Mesenchymal stem cell (in vitro differentiated cells and primary cell): ENCODE measurements around the gene MSI2.

Experiments
- DNase-seq: peaks from one replicate; pipeline ENCODE4 v3.0.0-alpha.2; 2013
- H2AFZ ChIP-seq: one replicate; pipeline ENCODE4 v1.6.1; 2013; ENCODE audit warnings: low read depth, mild to moderate bottlenecking, control low read depth, inconsistent platforms, low read length, moderate library complexity
- H2AK5ac ChIP-seq: 2 replicates; pipeline ENCODE4 v1.6.1; 2013; ENCODE audit warnings: low read length, moderate library complexity, mild to moderate bottlenecking, inconsistent platforms; ENCODE audit not compliant: severe bottlenecking
- H2BK120ac ChIP-seq: one replicate; pipeline ENCODE4 v1.6.1; 2013; ENCODE audit warnings: low read depth, mild to moderate bottlenecking, inconsistent platforms, low read length, moderate library complexity
- H2BK12ac ChIP-seq, 2 experiments: one replicate each; pipeline ENCODE4 v1.6.1; 2013; ENCODE audit warnings: inconsistent platforms in 2 of 2, low read length in 2 of 2, mild to moderate bottlenecking in 2 of 2, moderate library complexity in 2 of 2, control low read depth in 1 of 2
- H2BK15ac ChIP-seq: one replicate; pipeline ENCODE4 v1.6.1; 2013; ENCODE audit warnings: mild to moderate bottlenecking, low read depth, inconsistent platforms; ENCODE audit not compliant: poor library complexity, severe bottlenecking
- H2BK5ac ChIP-seq: 2 replicates; pipeline ENCODE4 v1.6.1; 2013; ENCODE audit warnings: low read depth, mild to moderate bottlenecking, low read length, control low read depth, inconsistent platforms; ENCODE audit not compliant: poor library complexity, severe bottlenecking
- H3K14ac ChIP-seq, 2 experiments: one replicate each; pipeline ENCODE4 v1.6.1; 2013; ENCODE audit warnings: inconsistent platforms in 2 of 2, low read length in 2 of 2, control low read depth in 1 of 2, mild to moderate bottlenecking in 1 of 2, moderate library complexity in 1 of 2
- H3K18ac ChIP-seq, 2 experiments: one replicate each; pipeline ENCODE4 v1.6.1; 2013; ENCODE audit warnings: inconsistent platforms in 2 of 2, low read length in 2 of 2, control low read depth in 1 of 2, low read depth in 1 of 2, mild to moderate bottlenecking in 1 of 2
- H3K23ac ChIP-seq, 2 experiments: one replicate each; pipeline ENCODE4 v1.6.1; 2013; ENCODE audit warnings: inconsistent platforms in 2 of 2, low read length in 2 of 2, mild to moderate bottlenecking in 2 of 2, moderate library complexity in 2 of 2, control low read depth in 1 of 2
- H3K27ac ChIP-seq: 2 replicates; pipeline ENCODE4 v1.5.1; 2013; ENCODE audit warnings: mild to moderate bottlenecking, moderate library complexity, low read length, control low read depth, inconsistent platforms; ENCODE audit not compliant: poor library complexity, severe bottlenecking
- H3K27me3 ChIP-seq, 2 experiments: 2 replicates each; pipeline versions ENCODE4 v1.6.1 to v1.7.0; 2013; ENCODE audit warnings: low read length in 2 of 2, mild to moderate bottlenecking in 2 of 2, moderate library complexity in 2 of 2, control low read depth in 1 of 2, inconsistent platforms in 1 of 2; ENCODE audit not compliant: control insufficient read depth in 1 of 2, insufficient read depth in 1 of 2
- H3K36me3 ChIP-seq, 2 experiments: 2 replicates each; pipeline versions ENCODE4 v1.6.1 to v1.7.0; 2013; ENCODE audit warnings: low read length in 2 of 2, control low read depth in 1 of 2, inconsistent platforms in 1 of 2, low read depth in 1 of 2, mild to moderate bottlenecking in 1 of 2; ENCODE audit not compliant: insufficient read depth in 2 of 2, control insufficient read depth in 1 of 2
- H3K4ac ChIP-seq, 2 experiments: one replicate each; pipeline ENCODE4 v1.6.1; 2013; ENCODE audit warnings: inconsistent platforms in 2 of 2, low read length in 2 of 2, mild to moderate bottlenecking in 2 of 2, moderate library complexity in 2 of 2, control low read depth in 1 of 2, low read depth in 1 of 2
- H3K4me1 ChIP-seq: 2 replicates; pipeline ENCODE4 v1.6.1; 2013; ENCODE audit warnings: low read depth, low read length, control low read depth; ENCODE audit not compliant: control insufficient read depth, insufficient read depth
- H3K4me2 ChIP-seq: 2 replicates; pipeline ENCODE4 v1.6.1; 2013; ENCODE audit warnings: low read length, mild to moderate bottlenecking, inconsistent platforms; ENCODE audit not compliant: poor library complexity, severe bottlenecking
- H3K4me3 ChIP-seq, 2 experiments: 2 replicates each; pipeline versions ENCODE4 v1.5.1 to v1.7.0; 2013; ENCODE audit warnings: low read length in 2 of 2, mild to moderate bottlenecking in 2 of 2, control low read depth in 1 of 2, low read depth in 1 of 2; ENCODE audit not compliant: insufficient read depth in 1 of 2
- H3K79me1 ChIP-seq: replicated peaks from 2 replicates; pipeline ENCODE4 v1.6.1; 2013; ENCODE audit warnings: mild to moderate bottlenecking, control low read depth, low read length, inconsistent platforms; ENCODE audit not compliant: poor library complexity, severe bottlenecking
- H3K9ac ChIP-seq: 2 replicates; pipeline ENCODE4 v1.7.0; 2013; ENCODE audit warnings: mild to moderate bottlenecking, low read length, moderate library complexity
- H3K9me3 ChIP-seq: 2 replicates; pipeline ENCODE4 v1.7.0; 2013; ENCODE audit warnings: mild to moderate bottlenecking, low read length; ENCODE audit not compliant: control insufficient read depth
- H4K8ac ChIP-seq: one replicate; pipeline ENCODE4 v1.6.1; 2013; ENCODE audit warnings: inconsistent platforms, mild to moderate bottlenecking, low read length, moderate library complexity
- H4K91ac ChIP-seq: one replicate; pipeline ENCODE4 v1.6.1; 2013; ENCODE audit warnings: mild to moderate bottlenecking, low read length, inconsistent platforms
- WGBS: methylation state at CpG from one replicate; pipeline ENCODE4 v1.1.7; 2013; ENCODE audit warnings: mixed read lengths; 5-methylcytosine and 5-hydroxymethylcytosine counted together

The MSI2 gene

DNA sequence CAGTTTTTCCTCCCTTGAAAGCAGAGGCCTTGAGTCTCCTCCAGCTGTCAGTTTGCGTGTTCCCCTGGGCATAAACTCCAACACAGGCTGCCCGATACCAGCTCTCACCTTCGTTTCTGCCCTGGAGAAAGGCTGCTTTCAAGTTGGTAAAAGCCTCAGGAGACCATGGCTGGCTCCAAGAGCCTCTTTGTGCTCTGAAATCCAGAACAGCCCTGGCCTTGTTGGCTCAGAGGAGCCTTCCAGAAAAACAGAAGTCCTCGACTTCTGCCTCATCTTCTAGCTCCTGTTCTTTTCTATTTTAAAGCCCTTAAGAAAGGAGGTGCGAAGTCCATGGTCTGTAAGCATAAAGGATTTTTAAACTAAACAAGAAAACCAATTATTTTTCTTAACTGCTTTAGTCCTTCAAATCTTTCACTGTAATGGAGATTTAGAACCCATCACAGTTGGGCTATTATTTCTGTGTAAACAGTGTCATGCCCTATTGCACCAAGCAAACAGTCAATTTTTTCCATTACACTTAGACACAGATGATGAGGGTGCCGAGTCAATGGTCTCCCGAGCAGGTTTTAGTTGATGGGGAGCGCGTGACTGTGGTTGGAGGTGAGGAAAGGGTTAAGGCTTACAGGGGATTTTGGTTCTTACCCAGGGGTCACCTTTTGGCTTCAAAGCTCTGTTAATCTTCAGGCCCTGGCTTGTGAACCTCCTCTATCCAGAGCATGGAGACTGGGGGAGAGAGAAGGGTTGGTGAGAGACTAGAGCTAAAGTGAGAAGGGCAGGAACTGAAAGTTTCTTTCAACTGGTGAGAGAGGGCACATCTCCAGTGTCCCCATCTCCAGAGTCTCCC, 212.8 kb downstream of the MSI2 start:
- no peak overlapping the region for H4K8ac ChIP-seq
- H3K27ac ChIP-seq: no peak overlapping the region
- no peak overlapping the region for H2BK120ac ChIP-seq
- peak; percentile 59 for DNase-seq
- H3K4ac ChIP-seq: peak overlapping the region in 1 of 2 experiments; percentile 47
- H3K9me3 ChIP-seq: no peaks in the 10 kb centered on the region
- no peak overlapping the region for H3K9ac ChIP-seq
- H3K14ac ChIP-seq: no peak overlapping the region
- H3K79me1 ChIP-seq: peaks cover 36% of the 10 kb centered on the region
- peaks cover 13% of the 10 kb centered on the region for H3K4me1 ChIP-seq
- no peak overlapping the region for H3K23ac ChIP-seq
- H3K4me3 ChIP-seq: no peak overlapping the region
- peaks cover 0 to 2% of the 10 kb centered on the region in 2 experiments for H3K36me3 ChIP-seq
- H2BK15ac ChIP-seq: no peak overlapping the region
- no peak overlapping the region for H2AK5ac ChIP-seq
- no peak overlapping the region for H2BK12ac ChIP-seq
- peaks cover 0 to 50% of the 10 kb centered on the region in 2 experiments for H3K27me3 ChIP-seq
- WGBS: 83% methylated on average over 8 of the region's 9 CpGs
- no peak overlapping the region for H4K91ac ChIP-seq
- peak overlapping the region in 1 of 2 experiments; percentile 45 for H3K18ac ChIP-seq
- H3K4me2 ChIP-seq: no peak overlapping the region
- H2AFZ ChIP-seq: no peak overlapping the region
- H2BK5ac ChIP-seq: no peak overlapping the region

DNA sequence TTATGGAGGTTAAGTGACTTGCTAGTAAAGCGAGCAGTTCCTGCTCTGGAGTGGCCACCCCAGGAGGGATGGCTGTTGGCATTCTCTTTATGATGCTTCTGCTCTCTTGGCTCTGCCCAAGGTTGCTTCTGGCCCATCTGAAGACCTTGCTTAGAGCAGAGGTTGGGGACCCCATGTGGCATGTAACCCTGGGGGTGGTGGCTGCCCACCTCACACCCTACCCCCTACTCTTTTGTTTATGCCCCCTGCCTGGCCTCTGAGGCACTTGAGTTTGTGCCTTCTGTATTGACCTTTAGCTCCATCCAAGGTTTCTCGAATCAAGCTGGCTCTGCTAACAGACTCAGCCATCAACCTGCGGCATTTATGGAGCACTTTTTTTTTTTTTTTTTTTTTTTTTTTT, 214.6 kb downstream of the MSI2 start:
- no peak overlapping the region for H4K8ac ChIP-seq
- no peak overlapping the region for H3K9ac ChIP-seq
- H3K23ac ChIP-seq: no peak overlapping the region
- peaks cover 18% of the 10 kb centered on the region for H3K4me1 ChIP-seq
- no peak overlapping the region for H3K4me2 ChIP-seq
- no peak overlapping the region for H2AFZ ChIP-seq
- H2BK120ac ChIP-seq: no peak overlapping the region
- no peak overlapping the region for H2BK5ac ChIP-seq
- H2BK15ac ChIP-seq: no peak overlapping the region
- peak overlapping the region; percentile 14 to 71 for H2BK12ac ChIP-seq
- no peak overlapping the region for H3K14ac ChIP-seq
- DNase-seq: no peak
- H3K4ac ChIP-seq: no peak overlapping the region
- H3K79me1 ChIP-seq: peaks cover 37% of the 10 kb centered on the region
- H3K4me3 ChIP-seq: no peak overlapping the region
- no peak overlapping the region for H2AK5ac ChIP-seq
- H3K9me3 ChIP-seq: no peaks in the 10 kb centered on the region
- WGBS: 91% methylated on average over 3 of the region's 3 CpGs
- no peak overlapping the region for H3K18ac ChIP-seq
- no peaks in the 10 kb centered on the region for H3K36me3 ChIP-seq
- H3K27me3 ChIP-seq: peaks cover 0 to 66% of the 10 kb centered on the region in 2 experiments
- H4K91ac ChIP-seq: no peak overlapping the region
- H3K27ac ChIP-seq: no peak overlapping the region

DNA sequence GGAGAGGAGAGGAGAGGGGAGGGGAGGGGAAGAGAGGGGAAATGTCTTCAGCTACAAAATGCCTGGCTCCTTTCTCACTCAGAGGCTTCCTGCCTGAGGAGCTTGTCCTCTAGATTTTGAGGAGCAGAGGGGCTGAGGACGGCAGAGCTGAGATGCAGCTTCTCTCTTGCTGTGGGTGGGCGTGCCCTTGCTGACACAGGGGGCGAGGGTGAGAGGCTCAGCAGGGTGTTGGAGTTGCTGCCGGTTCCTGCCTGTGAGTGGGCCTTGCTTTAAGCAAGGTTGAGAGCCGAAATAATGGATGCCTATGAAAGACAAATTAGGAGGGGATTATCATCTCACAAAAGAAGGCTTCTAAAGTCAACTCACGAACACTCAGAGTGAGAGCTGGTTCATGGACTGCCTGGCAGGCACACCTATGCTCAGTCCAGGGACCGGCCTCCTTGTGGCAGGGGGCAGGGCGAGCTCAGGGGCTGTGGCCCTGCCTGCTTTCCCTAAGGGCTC, 215.6 kb downstream of the MSI2 start:
- H3K27me3 ChIP-seq: peaks cover 0 to 72% of the 10 kb centered on the region in 2 experiments
- no peak overlapping the region for H3K9ac ChIP-seq
- peak overlapping the region; percentile 6 for H2BK120ac ChIP-seq
- H3K4me2 ChIP-seq: no peak overlapping the region
- H2AFZ ChIP-seq: no peak overlapping the region
- WGBS: 52% methylated on average over 8 of the region's 8 CpGs
- no peak overlapping the region for H2BK5ac ChIP-seq
- H2BK12ac ChIP-seq: peak overlapping the region; percentile 51 to 98
- no peaks in the 10 kb centered on the region for H3K9me3 ChIP-seq
- peak overlapping the region in 1 of 2 experiments; percentile 69 for H3K14ac ChIP-seq
- peaks cover 18% of the 10 kb centered on the region for H3K4me1 ChIP-seq
- DNase-seq: no peak
- H4K91ac ChIP-seq: peak overlapping the region; percentile 85
- H3K4me3 ChIP-seq: no peak overlapping the region
- peak overlapping the region; percentile 90 for H2BK15ac ChIP-seq
- H2AK5ac ChIP-seq: no peak overlapping the region
- peak overlapping the region; percentile 80 for H4K8ac ChIP-seq
- H3K79me1 ChIP-seq: peaks cover 40% of the 10 kb centered on the region
- peak overlapping the region in 1 of 2 experiments; percentile 65 for H3K23ac ChIP-seq
- peak overlapping the region; percentile 50 to 61 for H3K18ac ChIP-seq
- no peak overlapping the region for H3K27ac ChIP-seq
- H3K4ac ChIP-seq: peak overlapping the region; percentile 71 to 79
- H3K36me3 ChIP-seq: no peaks in the 10 kb centered on the region

DNA sequence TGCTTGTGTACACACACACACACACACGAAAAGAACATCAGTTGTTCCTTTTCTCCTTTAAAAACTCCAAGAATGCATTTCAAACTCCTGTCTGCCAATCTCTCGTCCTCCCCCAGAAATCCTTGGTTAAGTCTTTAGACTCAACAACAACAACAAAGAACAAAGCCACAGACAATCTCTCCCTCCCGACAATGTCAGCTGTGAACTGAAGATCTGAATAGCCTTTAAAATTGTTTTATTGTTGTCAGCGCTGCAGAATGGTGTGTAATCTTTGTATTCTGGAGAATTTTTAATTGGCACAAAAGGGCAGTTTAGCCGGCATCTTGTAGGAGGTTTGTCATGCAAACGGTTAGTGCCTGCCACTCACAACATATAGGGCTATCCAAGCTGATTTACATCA, 219.5 kb downstream of the MSI2 start:
- Histone ChIP-seq H3K27me3 (peaks cover 0 to 68% of the 10 kb centered on the region in 2 experiments), H2BK5ac (no peak overlapping the region), H2AFZ (no peak overlapping the region), H3K27ac (no peak overlapping the region), H3K9me3 (no peaks in the 10 kb centered on the region), H2BK12ac (peak overlapping the region in 1 of 2 experiments; percentile 78), H2AK5ac (no peak overlapping the region), H3K4me3 (no peak overlapping the region), H3K4me1 (peaks cover 16% of the 10 kb centered on the region), H3K23ac (no peak overlapping the region), H2BK120ac (no peak overlapping the region), H4K8ac (peak overlapping the region; percentile 51), H3K4me2 (no peak overlapping the region), H4K91ac (no peak overlapping the region), H3K36me3 (peaks cover 0 to 3% of the 10 kb centered on the region in 2 experiments), H3K18ac (no peak overlapping the region), H3K79me1 (peaks cover 40% of the 10 kb centered on the region), H3K14ac (no peak overlapping the region), H3K4ac (no peak overlapping the region), H3K9ac (no peak overlapping the region), H2BK15ac (no peak overlapping the region)
- 88% methylated on average over 6 of the region's 6 CpGs for WGBS
- no peak for DNase-seq
